ENCODE data around the gene SEMA3A.
"Not testable (repeated sequence)": the region's sequence is repeated elsewhere in the genome, so short reads cannot be mapped to it uniquely, and the experiment has no call there.

Gene SEMA3A

DNA sequence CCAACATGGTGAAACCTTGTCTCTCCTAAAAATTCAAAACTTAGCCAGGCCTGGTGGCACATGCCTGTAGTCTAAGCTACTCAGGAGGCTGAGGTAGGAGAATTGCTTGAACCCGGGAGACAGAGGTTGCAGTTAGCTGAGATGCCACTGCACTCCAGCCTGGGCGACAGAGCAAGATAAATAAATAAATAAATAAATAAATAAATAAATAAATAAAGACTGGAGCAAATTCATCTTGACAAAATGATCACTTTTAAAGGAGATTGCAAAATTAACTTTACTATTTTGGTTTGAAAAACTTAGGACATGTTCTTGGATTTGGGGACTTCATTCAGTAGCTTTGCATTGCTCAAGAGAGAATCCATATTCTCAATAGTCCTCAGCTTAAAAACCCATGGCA lies 137.0 kb downstream of the SEMA3A start:
- DNase-seq = no peak

DNA sequence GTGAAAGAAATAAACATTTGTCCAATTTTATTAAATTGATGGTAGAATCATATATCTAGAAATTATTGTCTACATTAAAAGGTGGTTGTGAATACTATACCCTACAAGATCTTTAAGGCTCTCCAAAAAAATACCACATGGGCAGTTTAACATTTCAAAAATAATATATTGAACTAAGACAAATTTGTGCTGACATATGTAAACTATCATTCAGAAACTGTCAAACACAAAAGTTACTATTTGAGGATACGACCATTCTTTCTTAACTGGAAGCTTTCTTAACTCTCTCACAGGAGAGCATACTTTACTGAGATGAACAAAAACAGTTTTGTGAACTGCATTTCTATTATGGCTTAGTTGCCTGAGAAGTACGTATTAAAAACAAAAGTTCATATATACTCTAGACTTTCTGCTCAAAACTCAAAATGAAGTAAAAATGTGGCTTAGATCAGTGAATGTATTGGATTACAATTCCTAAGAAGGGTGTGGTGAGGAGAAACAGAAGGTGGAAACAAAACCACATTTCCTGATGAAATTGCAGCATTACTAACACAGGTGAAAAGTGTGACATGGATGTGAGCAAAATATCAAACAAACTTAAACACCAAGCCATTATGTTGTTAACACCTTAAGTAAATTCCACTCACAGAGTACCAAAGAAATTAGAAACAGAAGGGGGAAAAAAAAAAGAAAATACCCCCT lies 138.5 kb downstream of the SEMA3A start:
- no peak for DNase-seq

DNA sequence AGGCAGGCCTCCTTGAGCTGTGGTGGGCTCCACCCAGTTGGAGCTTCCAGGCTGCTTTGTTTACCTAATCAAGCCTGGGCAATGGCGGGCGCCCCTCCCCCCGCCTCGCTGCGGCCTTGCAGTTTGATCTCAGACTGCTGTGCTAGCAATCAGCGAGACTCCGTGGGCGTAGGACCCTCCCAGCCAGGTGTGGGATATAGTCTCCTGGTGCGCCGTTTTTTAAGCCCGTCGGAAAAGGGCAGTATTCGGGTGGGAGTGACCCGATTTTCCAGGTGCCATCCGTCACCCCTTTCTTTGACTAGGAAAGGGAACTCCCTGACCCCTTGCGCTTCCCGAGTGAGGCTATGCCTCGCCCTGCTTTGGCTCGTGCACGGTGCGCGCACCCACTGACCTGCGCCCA lies 139.4 kb downstream of the SEMA3A start:
- not testable (repeated sequence) for DNase-seq

- no peak for DNase-seq
These were observed 145.3 kb downstream of the SEMA3A start for GRCh38 chr7:84049071-84049836.

GRCh38 chr7:84047085-84047484 lies 147.5 kb downstream of the SEMA3A start:
- DNase-seq = no peak

GRCh38 chr7:84044834-84045233 lies 149.8 kb downstream of the SEMA3A start:
- no peak for DNase-seq

- DNase-seq = no peak
These were observed 150.9 kb downstream of the SEMA3A start for GRCh38 chr7:84043661-84044191.

DNA sequence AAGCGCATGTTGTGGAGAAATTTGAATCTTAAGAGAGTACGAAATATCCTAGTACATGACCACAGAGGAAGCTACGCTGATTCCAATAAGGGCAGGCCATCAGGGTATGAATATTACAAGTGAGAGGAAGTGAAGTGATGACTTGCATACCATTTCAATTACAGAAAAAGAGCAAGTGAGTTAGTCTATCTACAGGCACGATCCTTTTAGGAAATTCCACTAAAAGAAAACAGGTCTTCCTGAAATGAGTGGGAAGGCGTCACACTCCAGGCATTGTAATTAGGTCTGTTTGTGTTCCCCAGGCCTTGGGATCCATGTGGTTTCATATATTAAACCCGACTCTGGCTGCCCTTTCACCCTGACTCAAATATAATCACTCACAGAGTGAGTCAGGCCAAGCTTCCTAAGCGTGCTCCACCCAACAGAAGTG lies 152.5 kb downstream of the SEMA3A start:
- no peak for DNase-seq

DNA sequence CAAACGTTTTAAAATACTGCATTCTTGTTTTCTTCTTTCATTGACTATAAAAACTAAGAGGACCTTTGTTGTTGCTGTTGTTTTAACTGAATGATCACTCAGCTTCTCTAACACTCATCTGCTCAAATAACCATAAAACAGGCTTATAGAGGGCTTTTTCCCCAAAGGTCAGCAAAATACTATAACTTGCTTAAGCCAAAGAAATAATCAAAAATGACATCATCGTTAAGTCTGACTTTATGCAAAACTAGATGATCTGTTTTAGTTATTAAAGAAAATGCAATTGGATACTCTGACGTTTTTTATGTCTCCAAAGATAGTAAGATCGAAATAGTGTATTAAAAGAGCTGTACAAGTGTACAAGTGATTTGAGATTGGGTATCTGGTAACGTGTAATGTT lies 152.9 kb downstream of the SEMA3A start:
- DNase-seq = no peak

- DNase-seq = peak; percentile 95
These were observed 154.2 kb downstream of the SEMA3A start for GRCh38 chr7:84040355-84040754.

DNA sequence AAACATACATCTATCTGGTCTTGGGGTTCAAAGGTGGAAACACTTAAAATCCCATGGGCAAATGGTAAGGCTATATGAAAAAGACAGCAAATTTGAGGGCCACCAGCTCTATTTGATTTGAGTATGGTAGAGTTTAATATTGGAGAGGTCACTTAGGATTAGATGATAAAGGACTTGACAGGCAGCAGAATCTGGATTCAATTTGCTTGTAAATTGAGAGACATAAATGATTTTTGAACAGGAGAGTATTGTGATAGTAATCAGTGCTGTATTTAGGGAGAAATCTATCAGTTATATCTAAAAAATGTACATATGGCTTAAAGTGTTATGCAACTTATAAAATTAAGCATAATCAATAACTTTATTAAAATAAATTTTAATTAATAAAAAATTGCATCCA lies 155.2 kb downstream of the SEMA3A start:
- DNase-seq = no peak

GRCh38 chr7:84027678-84028077 lies 166.9 kb downstream of the SEMA3A start:
- DNase-seq = no peak

- DNase-seq = no peak
These were observed 169.2 kb downstream of the SEMA3A start for GRCh38 chr7:84025332-84025927.

- DNase-seq = peak; percentile 68
These were observed 171.8 kb downstream of the SEMA3A start for GRCh38 chr7:84022684-84023308.

DNA sequence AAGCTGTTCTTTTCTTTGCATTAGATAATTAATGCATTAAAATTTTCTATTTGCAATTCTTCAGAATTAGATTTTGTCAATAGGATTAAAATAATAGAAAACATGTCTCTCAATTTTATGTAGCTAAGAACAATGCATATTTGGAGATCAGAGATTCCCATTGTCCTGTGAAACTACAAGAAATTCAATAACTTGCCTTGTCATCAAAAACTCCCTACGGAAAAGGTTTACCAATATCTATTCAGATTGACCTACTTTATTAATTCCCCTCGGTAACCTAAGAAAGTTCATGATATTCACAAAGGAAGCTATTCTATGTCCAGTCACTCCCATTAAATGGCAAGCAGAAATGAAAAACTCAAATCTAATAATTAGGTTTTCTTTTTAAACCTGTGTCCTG lies 172.6 kb downstream of the SEMA3A start:
- DNase-seq = no peak

DNA sequence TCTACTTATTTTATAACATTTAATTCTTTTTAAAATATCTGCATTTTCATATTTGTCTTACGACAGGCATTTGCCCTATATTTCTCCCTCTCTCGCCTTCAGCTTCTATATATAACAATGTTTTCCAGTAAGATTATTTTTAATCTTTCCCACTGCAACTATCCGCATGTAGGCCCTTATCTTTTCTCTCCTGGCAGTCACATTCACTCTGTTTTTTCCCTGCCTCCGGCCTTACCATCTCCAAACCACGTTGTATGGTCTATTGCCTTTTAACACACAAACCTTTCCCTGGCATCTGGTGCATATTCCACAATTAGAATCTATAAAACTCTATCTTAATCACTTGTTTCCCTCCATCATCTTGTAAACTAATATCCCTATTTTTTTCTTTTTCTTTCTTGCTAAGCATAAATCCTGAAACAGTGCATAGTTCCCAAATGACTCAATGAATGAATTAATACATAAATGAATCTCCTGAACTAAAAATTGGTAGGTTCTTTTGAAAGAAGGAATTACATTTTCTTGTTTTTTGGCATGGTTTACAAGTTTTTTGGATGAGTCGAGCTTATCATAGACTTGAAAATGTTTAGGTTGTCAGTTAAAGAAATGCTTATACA lies 173.2 kb downstream of the SEMA3A start:
- DNase-seq = no peak

GRCh38 chr7:84017651-84018050 lies 176.9 kb downstream of the SEMA3A start:
- no peak for DNase-seq

- DNase-seq = no peak
These were observed 180.9 kb downstream of the SEMA3A start for GRCh38 chr7:84013616-84014240.

GRCh38 chr7:84009782-84010181 lies 184.8 kb downstream of the SEMA3A start:
- DNase-seq = no peak

- no peak for DNase-seq
These were observed 185.5 kb downstream of the SEMA3A start for GRCh38 chr7:84009051-84009450.

DNA sequence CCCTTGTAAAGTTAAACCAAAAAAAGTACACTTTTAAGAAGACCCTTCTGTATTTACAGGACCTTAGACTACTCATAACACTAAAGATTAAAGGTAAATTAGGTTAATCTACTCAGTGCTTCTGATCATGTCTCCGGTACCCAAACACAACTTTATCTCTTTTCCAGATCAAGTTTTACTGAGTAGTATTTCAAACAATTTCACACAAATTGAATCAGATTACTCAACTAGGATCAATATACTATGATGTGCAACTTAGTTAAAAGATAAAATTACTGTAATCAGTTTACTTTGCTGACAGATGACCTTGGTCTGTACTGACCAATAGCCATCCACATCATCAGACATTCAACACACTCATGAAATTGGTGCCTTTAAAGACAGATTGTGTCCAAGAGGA lies 191.4 kb downstream of the SEMA3A start:
- DNase-seq = no peak

GRCh38 chr7:84002348-84002747 lies 192.2 kb downstream of the SEMA3A start:
- no peak for DNase-seq
